Hepatocyte (in vitro differentiated cells): ENCODE data around the gene PTPN14. TPM values are rescaled to one million over a fixed set of nuclear protein-coding genes. Genes with fewer than 3 reads are reported as not detected.

Experiments used
- DNase-seq: peaks from one replicate; pipeline ENCODE4 v3.0.0-alpha.2; 2016; ENCODE audit warnings: low spot score
- H2AFZ ChIP-seq: fragments of 200-600 bp; sonication (generic); 2 replicates; pipeline ENCODE4 v1.6.0; 2016; ENCODE audit warnings: antibody characterized with exemption, mild to moderate bottlenecking
- H3K27ac ChIP-seq: fragments of 200-600 bp; sonication (generic); 2 replicates; pipeline ENCODE4 v1.5.1; 2016; ENCODE audit warnings: mild to moderate bottlenecking
- H3K27me3 ChIP-seq: fragments of 200-600 bp; sonication (generic); 2 replicates; pipeline ENCODE4 v1.6.1; 2016
- H3K36me3 ChIP-seq: fragments of 200-600 bp; sonication (generic); replicated peaks from 2 replicates; pipeline ENCODE4 v1.5.1; 2016; ENCODE audit warnings: low read depth; ENCODE audit not compliant: insufficient read depth
- H3K4me1 ChIP-seq: fragments of 200-600 bp; sonication (generic); 2 replicates; pipeline ENCODE4 v1.5.1; 2016; ENCODE audit warnings: mild to moderate bottlenecking, moderate library complexity; ENCODE audit not compliant: insufficient read depth
- H3K4me2 ChIP-seq: fragments of 200-600 bp; sonication (generic); 2 replicates; pipeline ENCODE4 v1.6.0; 2016
- H3K4me3 ChIP-seq: fragments of 200-600 bp; sonication (generic); 2 replicates; pipeline ENCODE4 v1.5.1; 2016; ENCODE audit warnings: mild to moderate bottlenecking
- H3K79me2 ChIP-seq: fragments of 200-600 bp; sonication (generic); 2 replicates; pipeline ENCODE4 v1.6.0; 2017; ENCODE audit warnings: mild to moderate bottlenecking
- H3K9me2 ChIP-seq: fragments of 200-600 bp; sonication (generic); replicated peaks from 2 replicates; pipeline ENCODE4 v1.6.0; 2017; ENCODE audit warnings: mild to moderate bottlenecking; ENCODE audit not compliant: insufficient read depth
- H3K9me3 ChIP-seq: fragments of 200-600 bp; sonication (generic); 2 replicates; pipeline ENCODE4 v1.5.1; 2016; ENCODE audit warnings: low read depth, mild to moderate bottlenecking
- H4K20me1 ChIP-seq: fragments of 200-600 bp; sonication (generic); 2 replicates; pipeline ENCODE4 v1.6.0; 2016; ENCODE audit warnings: mild to moderate bottlenecking; ENCODE audit not compliant: insufficient read depth, poor library complexity, severe bottlenecking
- CTCF ChIP-seq: fragments of 200-600 bp; sonication (generic); IDR thresholded peaks from 2 replicates; pipeline ENCODE4 v1.5.1; 2016; ENCODE audit warnings: antibody characterized with exemption, mild to moderate bottlenecking; ENCODE audit not compliant: poor library complexity
- EZH2 ChIP-seq: fragments of 200-600 bp; sonication (generic); IDR thresholded peaks from 2 replicates; pipeline ENCODE4 v1.6.1; 2016; ENCODE audit warnings: antibody characterized with exemption, mild to moderate bottlenecking, borderline replicate concordance
- EZH2phosphoT487 ChIP-seq: fragments of 200-600 bp; sonication (generic); IDR thresholded peaks from one replicate; pipeline ENCODE4 v1.6.1; 2018; ENCODE audit warnings: antibody characterized with exemption, mild to moderate bottlenecking, low read depth, moderate library complexity; ENCODE audit not compliant: unreplicated experiment, severe bottlenecking
- WGBS: methylation state at CpG from one replicate; pipeline ENCODE4 v1.1.6; 2016; ENCODE audit warnings: low lambda C conversion rate; ENCODE audit errors: missing lambda C conversion rate; 5-methylcytosine and 5-hydroxymethylcytosine counted together
- polyA plus RNA-seq: library from polyadenylated mRNA; unstranded; fragments of >200 nt; fragmentation: Nextera tagmentation; extraction: Ambion mirVana; gene quantifications from 2 replicates; pipeline ENCODE4 v1.2.1, GENCODE V29; 2016
- total RNA-seq: library from RNA; depleted of rRNA; stranded (reverse); fragments of >200 nt; gene quantifications from 2 replicates; pipeline ENCODE4 v1.2.3, GENCODE V29; 2014

Gene PTPN14
- total and polyA plus RNA-seq, 2 experiments from 2014 or later, result 9.5 to 21.7 TPM

GRCh38 chr1:214402613-214403083, 148.8 kb downstream of the PTPN14 start:
- no peaks in the 10 kb centered on the region for H3K4me1 ChIP-seq
- no CpG with 5 or more reads among the region's 3 CpGs for WGBS
- no peak overlapping the region for H3K27ac ChIP-seq
- H4K20me1 ChIP-seq, result no peaks in the 10 kb centered on the region
- H3K4me3 ChIP-seq, result no peak overlapping the region
- H3K9me2 ChIP-seq, result no peaks in the 10 kb centered on the region
- no peak for DNase-seq
- no peaks in the 10 kb centered on the region for H3K79me2 ChIP-seq
- H3K27me3 ChIP-seq, result no peaks in the 10 kb centered on the region
- H3K9me3 ChIP-seq, result no peaks in the 10 kb centered on the region
- no peak for TF ChIP-seq CTCF
- TF ChIP-seq EZH2, result no peak
- TF ChIP-seq EZH2phosphoT487, result no peak
- no peaks in the 10 kb centered on the region for H3K36me3 ChIP-seq
- H3K4me2 ChIP-seq, result no peak overlapping the region
- H2AFZ ChIP-seq, result no peak overlapping the region

DNA sequence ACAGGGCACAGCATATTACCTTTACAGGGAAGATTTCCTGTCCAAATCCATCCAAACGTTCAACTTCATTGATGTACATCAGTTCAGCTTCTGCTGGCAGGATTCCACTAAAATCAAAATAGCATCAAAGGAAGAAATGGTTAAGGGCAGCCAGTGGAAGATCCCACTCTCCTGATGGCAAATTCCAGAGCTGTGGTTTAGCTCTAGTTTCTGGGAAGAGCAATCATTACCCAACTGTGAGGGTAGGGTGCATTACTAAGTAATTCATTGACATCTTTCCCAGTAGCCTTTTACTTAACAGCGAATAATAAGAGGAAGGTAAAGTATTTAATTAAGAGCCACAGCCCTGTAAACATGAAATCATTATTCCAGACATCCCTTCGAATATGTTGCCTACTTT, 149.7 kb downstream of the PTPN14 start:
- H3K36me3 ChIP-seq, result no peaks in the 10 kb centered on the region
- H3K4me1 ChIP-seq, result no peaks in the 10 kb centered on the region
- no peak overlapping the region for H3K27ac ChIP-seq
- H3K9me3 ChIP-seq, result no peaks in the 10 kb centered on the region
- no peak overlapping the region for H3K4me2 ChIP-seq
- no peak overlapping the region for H3K4me3 ChIP-seq
- no peak for DNase-seq
- 88% methylated on average over 3 of the region's 3 CpGs for WGBS
- no peaks in the 10 kb centered on the region for H3K9me2 ChIP-seq
- TF ChIP-seq EZH2phosphoT487, result no peak
- no peak for TF ChIP-seq CTCF
- TF ChIP-seq EZH2, result no peak
- no peak overlapping the region for H2AFZ ChIP-seq
- H3K79me2 ChIP-seq, result no peaks in the 10 kb centered on the region
- H3K27me3 ChIP-seq, result no peaks in the 10 kb centered on the region
- no peaks in the 10 kb centered on the region for H4K20me1 ChIP-seq

GRCh38 chr1:214400131-214400530, 151.3 kb downstream of the PTPN14 start:
- 96% methylated on average over 3 of the region's 3 CpGs for WGBS
- H3K4me3 ChIP-seq, result no peak overlapping the region
- no peaks in the 10 kb centered on the region for H3K79me2 ChIP-seq

More at GRCh38 chr1:214400131-214400530, 151.3 kb downstream of the PTPN14 start:
- H3K4me1 ChIP-seq, result no peaks in the 10 kb centered on the region
- H2AFZ ChIP-seq, result no peak overlapping the region
- H3K4me2 ChIP-seq, result no peak overlapping the region
- TF ChIP-seq EZH2 (no peak), CTCF (no peak), EZH2phosphoT487 (no peak)
- H3K36me3 ChIP-seq, result no peaks in the 10 kb centered on the region
- no peaks in the 10 kb centered on the region for H3K9me2 ChIP-seq
- H3K27me3 ChIP-seq, result no peaks in the 10 kb centered on the region
- no peak overlapping the region for H3K27ac ChIP-seq
- H3K9me3 ChIP-seq, result no peaks in the 10 kb centered on the region
- H4K20me1 ChIP-seq, result no peaks in the 10 kb centered on the region
- no peak for DNase-seq
